Neural cell (in vitro differentiated cells): Measurements from ENCODE around the gene AKT3. TPM values are rescaled to one million over a fixed set of nuclear protein-coding genes. Genes with fewer than 3 reads are reported as not detected.

Experiments
- H2AFZ ChIP-seq: fragments of 200-600, 300-800 bp; sonication (generic), shearing (Covaris generic); 2 replicates; pipeline ENCODE4 v1.6.0; 2014; ENCODE audit warnings: low read depth, mild to moderate bottlenecking, antibody characterized with exemption, low read length, moderate library complexity
- H3F3A ChIP-seq: fragments of 200-600 bp; shearing (Covaris generic); 2 replicates; pipeline ENCODE4 v1.6.1; 2016; ENCODE audit warnings: mild to moderate bottlenecking, moderate library complexity, mixed read lengths, antibody characterized with exemption, low read length; ENCODE audit not compliant: insufficient read depth, poor library complexity, severe bottlenecking
- H3K27ac ChIP-seq: fragments of 200-600, 300-800 bp; sonication (generic), shearing (Covaris generic); 2 replicates; pipeline ENCODE4 v1.5.1; 2014; ENCODE audit warnings: mild to moderate bottlenecking, low read length, moderate library complexity
- H3K27me3 ChIP-seq: fragments of 300-800, 200-600 bp; sonication (generic), shearing (Covaris generic); 2 replicates; pipeline ENCODE4 v1.6.0; 2014; ENCODE audit warnings: mild to moderate bottlenecking, low read depth, low read length, moderate library complexity; ENCODE audit not compliant: insufficient read depth
- H3K36me3 ChIP-seq: fragments of 300-800, 200-600 bp; sonication (generic), shearing (Covaris generic); 2 replicates; pipeline ENCODE4 v1.5.1; 2014; ENCODE audit warnings: mild to moderate bottlenecking, antibody characterized with exemption, low read length, moderate library complexity; ENCODE audit not compliant: insufficient read depth
- H3K4me2 ChIP-seq: fragments of 300-800, 200-600 bp; sonication (generic), shearing (Covaris generic); 2 replicates; pipeline ENCODE4 v1.6.0; 2014; ENCODE audit warnings: mild to moderate bottlenecking, low read length
- H3K4me3 ChIP-seq: fragments of 300-800, 200-600 bp; sonication (generic), shearing (Covaris generic); 2 replicates; pipeline ENCODE4 v1.5.1; 2014; ENCODE audit warnings: mild to moderate bottlenecking, low read length, moderate library complexity
- H3K79me2 ChIP-seq: fragments of 200-600 bp; shearing (Covaris generic); replicated peaks from 2 replicates; pipeline ENCODE4 v1.6.0; 2014; ENCODE audit warnings: mild to moderate bottlenecking, low read length, moderate library complexity; ENCODE audit not compliant: insufficient read depth
- H3K9ac ChIP-seq: fragments of 300-800, 200-600 bp; sonication (generic), shearing (Covaris generic); 2 replicates; pipeline ENCODE4 v1.6.1; 2016; ENCODE audit warnings: mild to moderate bottlenecking, low read length, mixed read lengths
- H3K9me2 ChIP-seq: fragments of 200-600 bp; shearing (Covaris generic); 2 replicates; pipeline ENCODE4 v1.6.1; 2016; ENCODE audit warnings: mild to moderate bottlenecking, low read length, mixed read lengths; ENCODE audit not compliant: insufficient read depth
- H3K9me3 ChIP-seq: fragments of 200-600, 300-800 bp; sonication (generic), shearing (Covaris generic); 2 replicates; pipeline ENCODE4 v1.6.1; 2016; ENCODE audit warnings: mild to moderate bottlenecking, mixed run types, low read length, moderate library complexity, mixed read lengths
- H4K20me1 ChIP-seq: fragments of 200-600 bp; shearing (Covaris generic); 2 replicates; pipeline ENCODE4 v1.6.1; 2016; ENCODE audit warnings: mild to moderate bottlenecking, mixed run types; ENCODE audit not compliant: insufficient read depth
- EP300 ChIP-seq: fragments of 450-650 bp; conservative IDR thresholded peaks from 2 replicates; pipeline ENCODE4 v1.6.1; 2014; ENCODE audit warnings: antibody characterized with exemption, mild to moderate bottlenecking, moderate library complexity; ENCODE audit not compliant: poor library complexity, severe bottlenecking
- EZH2 ChIP-seq: fragments of 200-600, 300-800 bp; shearing (Covaris generic), sonication (generic); IDR thresholded peaks from 2 replicates; pipeline ENCODE4 v1.6.1; 2014; ENCODE audit warnings: antibody characterized with exemption, low read length, borderline replicate concordance, mild to moderate bottlenecking; ENCODE audit not compliant: insufficient read depth, poor library complexity, severe bottlenecking
- MXI1 ChIP-seq: fragments of 450-650 bp; conservative IDR thresholded peaks from 2 replicates; pipeline ENCODE4 v1.6.1; 2014; ENCODE audit warnings: antibody characterized with exemption, mild to moderate bottlenecking; ENCODE audit not compliant: poor library complexity, severe bottlenecking
- POLR2AphosphoS5 ChIP-seq: IDR thresholded peaks from 2 replicates; pipeline ENCODE4 v1.6.1; 2012
- RAD21 ChIP-seq: fragments of 450-650 bp; conservative IDR thresholded peaks from 2 replicates; pipeline ENCODE4 v1.6.1; 2014; ENCODE audit warnings: antibody characterized with exemption, mild to moderate bottlenecking, moderate library complexity
- SMC3 ChIP-seq: fragments of 450-650 bp; conservative IDR thresholded peaks from 2 replicates; pipeline ENCODE4 v1.6.1; 2014; ENCODE audit warnings: antibody characterized with exemption, mild to moderate bottlenecking, moderate library complexity; ENCODE audit not compliant: poor library complexity
- TAF1 ChIP-seq: IDR thresholded peaks from 2 replicates; pipeline ENCODE4 v1.6.1; 2012; ENCODE audit warnings: low read depth
- polyA plus RNA-seq: library from polyadenylated mRNA; depleted of rRNA; stranded (reverse); fragments of >200 nt; gene quantifications from 2 replicates; pipeline ENCODE4 v1.2.3, GENCODE V29; 2014
- TF ChIP-seq, protein P1 (sequence below): IDR thresholded peaks from 2 replicates; pipeline ENCODE4 v1.6.1; 2012; ENCODE audit warnings: borderline replicate concordance
- TF ChIP-seq, protein P2 (sequence below): fragments of 450-650 bp; IDR thresholded peaks from 2 replicates; pipeline ENCODE4 v1.5.1; 2014; ENCODE audit warnings: antibody characterized with exemption, mild to moderate bottlenecking, moderate library complexity; ENCODE audit not compliant: poor library complexity, severe bottlenecking

AKT3 gene
- polyA plus RNA-seq, 1 donor from 2014 or later = 46.0 TPM

DNA sequence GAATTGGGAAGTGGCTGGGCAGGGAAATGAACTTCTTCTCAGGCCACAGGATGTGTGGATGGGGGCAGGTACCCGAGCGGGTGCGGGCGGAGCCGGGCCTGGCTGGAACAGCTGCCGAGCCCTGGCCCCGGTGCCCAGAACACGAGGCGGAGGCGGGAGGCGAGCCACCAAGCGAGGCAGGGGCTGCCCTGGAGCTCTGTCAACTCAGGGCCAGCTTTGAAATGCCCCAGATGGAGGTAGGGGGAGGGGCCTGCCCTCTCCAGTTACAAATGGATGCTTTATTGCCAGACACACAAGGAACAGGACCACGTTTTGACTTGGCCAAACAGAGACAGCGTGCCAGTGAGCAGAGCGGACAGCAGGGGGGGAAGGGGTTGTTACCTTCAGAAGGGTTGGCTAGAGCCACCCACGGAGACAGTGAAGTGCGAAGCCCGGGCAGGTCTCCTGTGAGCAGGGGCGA lies 353.8 kb downstream of the AKT3 start:
- no peak overlapping the region for H3K4me2 ChIP-seq
- no peaks in the 10 kb centered on the region for H3F3A ChIP-seq
- H3K9me3 ChIP-seq = no peaks in the 10 kb centered on the region
- H3K9me2 ChIP-seq = no peaks in the 10 kb centered on the region
- no peaks in the 10 kb centered on the region for H3K36me3 ChIP-seq
- no peak overlapping the region for H3K9ac ChIP-seq
- TF ChIP-seq RAD21 = no peak
- TF ChIP-seq SMC3 = no peak
- TF ChIP-seq, protein P1, sequence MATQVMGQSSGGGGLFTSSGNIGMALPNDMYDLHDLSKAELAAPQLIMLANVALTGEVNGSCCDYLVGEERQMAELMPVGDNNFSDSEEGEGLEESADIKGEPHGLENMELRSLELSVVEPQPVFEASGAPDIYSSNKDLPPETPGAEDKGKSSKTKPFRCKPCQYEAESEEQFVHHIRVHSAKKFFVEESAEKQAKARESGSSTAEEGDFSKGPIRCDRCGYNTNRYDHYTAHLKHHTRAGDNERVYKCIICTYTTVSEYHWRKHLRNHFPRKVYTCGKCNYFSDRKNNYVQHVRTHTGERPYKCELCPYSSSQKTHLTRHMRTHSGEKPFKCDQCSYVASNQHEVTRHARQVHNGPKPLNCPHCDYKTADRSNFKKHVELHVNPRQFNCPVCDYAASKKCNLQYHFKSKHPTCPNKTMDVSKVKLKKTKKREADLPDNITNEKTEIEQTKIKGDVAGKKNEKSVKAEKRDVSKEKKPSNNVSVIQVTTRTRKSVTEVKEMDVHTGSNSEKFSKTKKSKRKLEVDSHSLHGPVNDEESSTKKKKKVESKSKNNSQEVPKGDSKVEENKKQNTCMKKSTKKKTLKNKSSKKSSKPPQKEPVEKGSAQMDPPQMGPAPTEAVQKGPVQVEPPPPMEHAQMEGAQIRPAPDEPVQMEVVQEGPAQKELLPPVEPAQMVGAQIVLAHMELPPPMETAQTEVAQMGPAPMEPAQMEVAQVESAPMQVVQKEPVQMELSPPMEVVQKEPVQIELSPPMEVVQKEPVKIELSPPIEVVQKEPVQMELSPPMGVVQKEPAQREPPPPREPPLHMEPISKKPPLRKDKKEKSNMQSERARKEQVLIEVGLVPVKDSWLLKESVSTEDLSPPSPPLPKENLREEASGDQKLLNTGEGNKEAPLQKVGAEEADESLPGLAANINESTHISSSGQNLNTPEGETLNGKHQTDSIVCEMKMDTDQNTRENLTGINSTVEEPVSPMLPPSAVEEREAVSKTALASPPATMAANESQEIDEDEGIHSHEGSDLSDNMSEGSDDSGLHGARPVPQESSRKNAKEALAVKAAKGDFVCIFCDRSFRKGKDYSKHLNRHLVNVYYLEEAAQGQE = no peak
- no peak for TF ChIP-seq EZH2
- no peak for TF ChIP-seq MXI1
- TF ChIP-seq TAF1 = no peak
- TF ChIP-seq EP300 = no peak
- TF ChIP-seq, protein P2, sequence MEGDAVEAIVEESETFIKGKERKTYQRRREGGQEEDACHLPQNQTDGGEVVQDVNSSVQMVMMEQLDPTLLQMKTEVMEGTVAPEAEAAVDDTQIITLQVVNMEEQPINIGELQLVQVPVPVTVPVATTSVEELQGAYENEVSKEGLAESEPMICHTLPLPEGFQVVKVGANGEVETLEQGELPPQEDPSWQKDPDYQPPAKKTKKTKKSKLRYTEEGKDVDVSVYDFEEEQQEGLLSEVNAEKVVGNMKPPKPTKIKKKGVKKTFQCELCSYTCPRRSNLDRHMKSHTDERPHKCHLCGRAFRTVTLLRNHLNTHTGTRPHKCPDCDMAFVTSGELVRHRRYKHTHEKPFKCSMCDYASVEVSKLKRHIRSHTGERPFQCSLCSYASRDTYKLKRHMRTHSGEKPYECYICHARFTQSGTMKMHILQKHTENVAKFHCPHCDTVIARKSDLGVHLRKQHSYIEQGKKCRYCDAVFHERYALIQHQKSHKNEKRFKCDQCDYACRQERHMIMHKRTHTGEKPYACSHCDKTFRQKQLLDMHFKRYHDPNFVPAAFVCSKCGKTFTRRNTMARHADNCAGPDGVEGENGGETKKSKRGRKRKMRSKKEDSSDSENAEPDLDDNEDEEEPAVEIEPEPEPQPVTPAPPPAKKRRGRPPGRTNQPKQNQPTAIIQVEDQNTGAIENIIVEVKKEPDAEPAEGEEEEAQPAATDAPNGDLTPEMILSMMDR = no peak
- TF ChIP-seq POLR2AphosphoS5 = no peak
- H3K27me3 ChIP-seq = no peaks in the 10 kb centered on the region
- H3K27ac ChIP-seq = no peak overlapping the region
- no peaks in the 10 kb centered on the region for H4K20me1 ChIP-seq
- H3K4me3 ChIP-seq = no peak overlapping the region
- H2AFZ ChIP-seq = no peak overlapping the region
- H3K79me2 ChIP-seq = no peaks in the 10 kb centered on the region

DNA sequence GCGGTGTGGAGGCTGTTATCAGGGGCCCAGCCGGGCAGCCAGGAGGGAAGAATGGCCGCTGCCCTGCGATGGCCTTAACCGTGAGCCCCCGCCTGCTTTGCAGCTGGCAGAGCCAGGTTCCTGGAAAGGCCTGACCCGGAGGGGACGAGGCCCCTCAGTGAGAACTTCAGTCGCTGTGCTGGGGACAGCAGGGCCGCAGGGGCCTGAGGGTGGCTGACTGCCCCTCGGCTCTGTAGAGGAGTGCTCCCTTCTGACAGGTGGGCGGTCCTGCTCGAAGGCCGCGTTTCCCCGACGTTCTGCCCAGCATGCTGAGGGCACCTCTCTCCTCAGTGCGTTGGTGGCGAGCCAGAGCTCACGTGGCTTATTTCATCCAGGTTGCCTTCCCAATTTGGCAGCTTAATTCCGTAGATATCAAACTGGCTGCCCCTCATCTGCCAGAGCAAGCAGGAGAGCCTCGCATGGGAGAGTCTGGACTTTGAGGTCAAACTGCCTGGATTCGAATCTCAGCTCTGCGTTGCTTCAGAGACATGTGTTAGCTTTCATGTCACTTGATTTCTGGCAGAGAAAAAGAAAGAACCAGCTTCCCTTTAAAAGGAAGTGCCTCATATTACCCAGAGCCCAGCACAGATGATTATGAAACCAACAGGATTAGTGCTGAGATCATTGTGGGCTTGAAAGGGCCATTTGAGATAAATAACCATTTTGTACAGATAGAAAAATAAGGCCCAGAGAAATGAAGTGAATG lies 354.4 kb downstream of the AKT3 start:
- Histone ChIP-seq H3K27me3 (no peaks in the 10 kb centered on the region), H3K9ac (no peak overlapping the region), H3K4me2 (no peak overlapping the region), H3K79me2 (no peaks in the 10 kb centered on the region), H2AFZ (no peak overlapping the region), H3K9me2 (no peaks in the 10 kb centered on the region), H3F3A (no peaks in the 10 kb centered on the region), H3K4me3 (no peak overlapping the region), H3K27ac (no peak overlapping the region), H3K9me3 (no peaks in the 10 kb centered on the region), H3K36me3 (no peaks in the 10 kb centered on the region), H4K20me1 (no peaks in the 10 kb centered on the region)
- no peak for TF ChIP-seq MXI1
- TF ChIP-seq TAF1 = no peak
- TF ChIP-seq, protein P1 = no peak
- no peak for TF ChIP-seq SMC3
- TF ChIP-seq EP300 = no peak
- no peak for TF ChIP-seq EZH2
